Measurements from ENCODE around the gene PCED1A. TPM values are rescaled to one million over a fixed set of nuclear protein-coding genes. Genes with fewer than 3 reads are reported as not detected.

Gene PCED1A
- total and polyA plus RNA-seq, 9 of the 15 experiments (the other 6 are each of a cell fraction or from before 2014, with no cell fraction given) = 1.5 to 11.5 (median 5.9) TPM

DNA sequence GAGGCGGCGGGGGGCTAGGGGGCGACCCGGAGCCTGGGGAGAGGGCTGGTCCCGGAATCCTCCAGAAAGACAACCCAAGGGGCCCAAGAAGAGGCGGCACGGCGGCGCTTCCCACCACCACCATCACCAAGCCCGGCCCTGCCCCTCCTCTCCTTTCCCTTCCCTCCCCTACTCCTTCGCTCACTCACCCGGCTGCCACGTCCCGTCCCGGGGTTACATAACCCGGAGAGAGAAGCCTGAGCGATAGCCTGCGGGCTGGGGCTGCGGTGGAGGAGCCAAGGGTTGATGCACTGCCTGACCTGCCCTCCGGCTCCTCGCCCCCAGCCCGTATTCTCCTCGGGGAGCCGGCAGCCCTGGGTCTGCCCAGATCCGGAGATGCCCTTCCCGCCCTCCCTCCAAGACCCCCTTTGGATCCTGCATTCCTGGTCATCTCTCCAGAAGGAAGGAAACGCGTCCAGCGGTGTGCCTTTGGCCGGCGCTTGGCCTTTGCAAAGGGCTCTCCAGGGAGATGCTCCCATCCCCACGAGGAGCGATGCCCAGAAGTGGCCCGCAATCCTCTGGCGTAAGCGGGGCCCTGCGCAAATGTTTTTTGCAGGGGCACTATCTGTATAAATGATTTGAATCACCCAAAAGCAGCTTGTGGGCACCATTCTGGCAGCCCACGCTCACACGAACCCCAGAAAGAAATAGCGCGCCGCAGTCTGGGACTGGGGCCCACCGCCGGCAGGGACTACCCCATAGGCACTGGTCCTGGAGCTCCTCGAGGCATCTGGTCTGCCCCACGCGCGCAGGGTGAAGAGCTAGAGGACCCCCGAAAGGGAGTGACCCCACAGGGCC is 35.4 kb downstream of the PCED1A start (continued):
- TF ChIP-seq, protein P1, sequence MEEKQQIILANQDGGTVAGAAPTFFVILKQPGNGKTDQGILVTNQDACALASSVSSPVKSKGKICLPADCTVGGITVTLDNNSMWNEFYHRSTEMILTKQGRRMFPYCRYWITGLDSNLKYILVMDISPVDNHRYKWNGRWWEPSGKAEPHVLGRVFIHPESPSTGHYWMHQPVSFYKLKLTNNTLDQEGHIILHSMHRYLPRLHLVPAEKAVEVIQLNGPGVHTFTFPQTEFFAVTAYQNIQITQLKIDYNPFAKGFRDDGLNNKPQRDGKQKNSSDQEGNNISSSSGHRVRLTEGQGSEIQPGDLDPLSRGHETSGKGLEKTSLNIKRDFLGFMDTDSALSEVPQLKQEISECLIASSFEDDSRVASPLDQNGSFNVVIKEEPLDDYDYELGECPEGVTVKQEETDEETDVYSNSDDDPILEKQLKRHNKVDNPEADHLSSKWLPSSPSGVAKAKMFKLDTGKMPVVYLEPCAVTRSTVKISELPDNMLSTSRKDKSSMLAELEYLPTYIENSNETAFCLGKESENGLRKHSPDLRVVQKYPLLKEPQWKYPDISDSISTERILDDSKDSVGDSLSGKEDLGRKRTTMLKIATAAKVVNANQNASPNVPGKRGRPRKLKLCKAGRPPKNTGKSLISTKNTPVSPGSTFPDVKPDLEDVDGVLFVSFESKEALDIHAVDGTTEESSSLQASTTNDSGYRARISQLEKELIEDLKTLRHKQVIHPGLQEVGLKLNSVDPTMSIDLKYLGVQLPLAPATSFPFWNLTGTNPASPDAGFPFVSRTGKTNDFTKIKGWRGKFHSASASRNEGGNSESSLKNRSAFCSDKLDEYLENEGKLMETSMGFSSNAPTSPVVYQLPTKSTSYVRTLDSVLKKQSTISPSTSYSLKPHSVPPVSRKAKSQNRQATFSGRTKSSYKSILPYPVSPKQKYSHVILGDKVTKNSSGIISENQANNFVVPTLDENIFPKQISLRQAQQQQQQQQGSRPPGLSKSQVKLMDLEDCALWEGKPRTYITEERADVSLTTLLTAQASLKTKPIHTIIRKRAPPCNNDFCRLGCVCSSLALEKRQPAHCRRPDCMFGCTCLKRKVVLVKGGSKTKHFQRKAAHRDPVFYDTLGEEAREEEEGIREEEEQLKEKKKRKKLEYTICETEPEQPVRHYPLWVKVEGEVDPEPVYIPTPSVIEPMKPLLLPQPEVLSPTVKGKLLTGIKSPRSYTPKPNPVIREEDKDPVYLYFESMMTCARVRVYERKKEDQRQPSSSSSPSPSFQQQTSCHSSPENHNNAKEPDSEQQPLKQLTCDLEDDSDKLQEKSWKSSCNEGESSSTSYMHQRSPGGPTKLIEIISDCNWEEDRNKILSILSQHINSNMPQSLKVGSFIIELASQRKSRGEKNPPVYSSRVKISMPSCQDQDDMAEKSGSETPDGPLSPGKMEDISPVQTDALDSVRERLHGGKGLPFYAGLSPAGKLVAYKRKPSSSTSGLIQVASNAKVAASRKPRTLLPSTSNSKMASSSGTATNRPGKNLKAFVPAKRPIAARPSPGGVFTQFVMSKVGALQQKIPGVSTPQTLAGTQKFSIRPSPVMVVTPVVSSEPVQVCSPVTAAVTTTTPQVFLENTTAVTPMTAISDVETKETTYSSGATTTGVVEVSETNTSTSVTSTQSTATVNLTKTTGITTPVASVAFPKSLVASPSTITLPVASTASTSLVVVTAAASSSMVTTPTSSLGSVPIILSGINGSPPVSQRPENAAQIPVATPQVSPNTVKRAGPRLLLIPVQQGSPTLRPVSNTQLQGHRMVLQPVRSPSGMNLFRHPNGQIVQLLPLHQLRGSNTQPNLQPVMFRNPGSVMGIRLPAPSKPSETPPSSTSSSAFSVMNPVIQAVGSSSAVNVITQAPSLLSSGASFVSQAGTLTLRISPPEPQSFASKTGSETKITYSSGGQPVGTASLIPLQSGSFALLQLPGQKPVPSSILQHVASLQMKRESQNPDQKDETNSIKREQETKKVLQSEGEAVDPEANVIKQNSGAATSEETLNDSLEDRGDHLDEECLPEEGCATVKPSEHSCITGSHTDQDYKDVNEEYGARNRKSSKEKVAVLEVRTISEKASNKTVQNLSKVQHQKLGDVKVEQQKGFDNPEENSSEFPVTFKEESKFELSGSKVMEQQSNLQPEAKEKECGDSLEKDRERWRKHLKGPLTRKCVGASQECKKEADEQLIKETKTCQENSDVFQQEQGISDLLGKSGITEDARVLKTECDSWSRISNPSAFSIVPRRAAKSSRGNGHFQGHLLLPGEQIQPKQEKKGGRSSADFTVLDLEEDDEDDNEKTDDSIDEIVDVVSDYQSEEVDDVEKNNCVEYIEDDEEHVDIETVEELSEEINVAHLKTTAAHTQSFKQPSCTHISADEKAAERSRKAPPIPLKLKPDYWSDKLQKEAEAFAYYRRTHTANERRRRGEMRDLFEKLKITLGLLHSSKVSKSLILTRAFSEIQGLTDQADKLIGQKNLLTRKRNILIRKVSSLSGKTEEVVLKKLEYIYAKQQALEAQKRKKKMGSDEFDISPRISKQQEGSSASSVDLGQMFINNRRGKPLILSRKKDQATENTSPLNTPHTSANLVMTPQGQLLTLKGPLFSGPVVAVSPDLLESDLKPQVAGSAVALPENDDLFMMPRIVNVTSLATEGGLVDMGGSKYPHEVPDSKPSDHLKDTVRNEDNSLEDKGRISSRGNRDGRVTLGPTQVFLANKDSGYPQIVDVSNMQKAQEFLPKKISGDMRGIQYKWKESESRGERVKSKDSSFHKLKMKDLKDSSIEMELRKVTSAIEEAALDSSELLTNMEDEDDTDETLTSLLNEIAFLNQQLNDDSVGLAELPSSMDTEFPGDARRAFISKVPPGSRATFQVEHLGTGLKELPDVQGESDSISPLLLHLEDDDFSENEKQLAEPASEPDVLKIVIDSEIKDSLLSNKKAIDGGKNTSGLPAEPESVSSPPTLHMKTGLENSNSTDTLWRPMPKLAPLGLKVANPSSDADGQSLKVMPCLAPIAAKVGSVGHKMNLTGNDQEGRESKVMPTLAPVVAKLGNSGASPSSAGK (IDR thresholded peaks at IDR 0.05) = no peak
- TF ChIP-seq, protein P2, sequence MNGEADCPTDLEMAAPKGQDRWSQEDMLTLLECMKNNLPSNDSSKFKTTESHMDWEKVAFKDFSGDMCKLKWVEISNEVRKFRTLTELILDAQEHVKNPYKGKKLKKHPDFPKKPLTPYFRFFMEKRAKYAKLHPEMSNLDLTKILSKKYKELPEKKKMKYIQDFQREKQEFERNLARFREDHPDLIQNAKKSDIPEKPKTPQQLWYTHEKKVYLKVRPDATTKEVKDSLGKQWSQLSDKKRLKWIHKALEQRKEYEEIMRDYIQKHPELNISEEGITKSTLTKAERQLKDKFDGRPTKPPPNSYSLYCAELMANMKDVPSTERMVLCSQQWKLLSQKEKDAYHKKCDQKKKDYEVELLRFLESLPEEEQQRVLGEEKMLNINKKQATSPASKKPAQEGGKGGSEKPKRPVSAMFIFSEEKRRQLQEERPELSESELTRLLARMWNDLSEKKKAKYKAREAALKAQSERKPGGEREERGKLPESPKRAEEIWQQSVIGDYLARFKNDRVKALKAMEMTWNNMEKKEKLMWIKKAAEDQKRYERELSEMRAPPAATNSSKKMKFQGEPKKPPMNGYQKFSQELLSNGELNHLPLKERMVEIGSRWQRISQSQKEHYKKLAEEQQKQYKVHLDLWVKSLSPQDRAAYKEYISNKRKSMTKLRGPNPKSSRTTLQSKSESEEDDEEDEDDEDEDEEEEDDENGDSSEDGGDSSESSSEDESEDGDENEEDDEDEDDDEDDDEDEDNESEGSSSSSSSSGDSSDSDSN (IDR thresholded peaks at IDR 0.05; ENCODE audit: borderline replicate concordance in 1 of 2, low read depth in 2 of 2, low read length in 2 of 2) = 0 out of 4 replicates have a peak, but pooled peaks of 1 of the 2 experiments have one; percentile 25
